ENCODE results near the gene FUCA2. TPM values are rescaled to one million over a fixed set of nuclear protein-coding genes. Genes with fewer than 3 reads are reported as not detected.

FUCA2 gene
- total RNA-seq, 2 donors from 2014 or later: 58.6 to 59.3 TPM

- no peaks in the 10 kb centered on the region for H3K27me3 Mint-ChIP-seq (ENCODE audit: insufficient read depth)
- 89 to 100% methylated on average over 1 to 2 of the region's 2 CpGs for WGBS, 2 experiments (ENCODE audit: insufficient coverage in 1 of 2, insufficient read length in 1 of 2)
- no peaks in the 10 kb centered on the region for H3K9me3 Mint-ChIP-seq
- no peaks in the 10 kb centered on the region for H3K36me3 Mint-ChIP-seq (ENCODE audit: low read depth)
- no peaks in the 10 kb centered on the region for H3K9me3 ChIP-seq (ENCODE audit: control insufficient read depth, low read length)
- DNase-seq: no peak
- H3K4me1 Mint-ChIP-seq: peaks cover 62% of the 10 kb centered on the region
- no peak overlapping the region for H3K9ac ChIP-seq (ENCODE audit: extremely low read depth, low read length, poor library complexity, severe bottlenecking)
- H3K36me3 ChIP-seq (ENCODE audit: control insufficient read depth, insufficient read depth, low read length): no peaks in the 10 kb centered on the region
- H3K4me1 ChIP-seq (ENCODE audit: control insufficient read depth, insufficient read depth, low read length): peaks cover 21% of the 10 kb centered on the region
- H3K4me3 Mint-ChIP-seq: no peak overlapping the region
- no peak overlapping the region for H3K27ac ChIP-seq (ENCODE audit: low read depth, low read length)
- TF ChIP-seq CTCF (conservative IDR thresholded peaks at IDR 0.05): no peak
- no peak overlapping the region for H3K27ac Mint-ChIP-seq
- no peak overlapping the region for H3K4me3 ChIP-seq (ENCODE audit: low read length)
- no peaks in the 10 kb centered on the region for H3K27me3 ChIP-seq (ENCODE audit: control insufficient read depth, insufficient read depth, low read length, poor library complexity, severe bottlenecking)
Measured at GRCh38 chr6:143545165-143545564, 33.6 kb upstream of the FUCA2 start.

DNA sequence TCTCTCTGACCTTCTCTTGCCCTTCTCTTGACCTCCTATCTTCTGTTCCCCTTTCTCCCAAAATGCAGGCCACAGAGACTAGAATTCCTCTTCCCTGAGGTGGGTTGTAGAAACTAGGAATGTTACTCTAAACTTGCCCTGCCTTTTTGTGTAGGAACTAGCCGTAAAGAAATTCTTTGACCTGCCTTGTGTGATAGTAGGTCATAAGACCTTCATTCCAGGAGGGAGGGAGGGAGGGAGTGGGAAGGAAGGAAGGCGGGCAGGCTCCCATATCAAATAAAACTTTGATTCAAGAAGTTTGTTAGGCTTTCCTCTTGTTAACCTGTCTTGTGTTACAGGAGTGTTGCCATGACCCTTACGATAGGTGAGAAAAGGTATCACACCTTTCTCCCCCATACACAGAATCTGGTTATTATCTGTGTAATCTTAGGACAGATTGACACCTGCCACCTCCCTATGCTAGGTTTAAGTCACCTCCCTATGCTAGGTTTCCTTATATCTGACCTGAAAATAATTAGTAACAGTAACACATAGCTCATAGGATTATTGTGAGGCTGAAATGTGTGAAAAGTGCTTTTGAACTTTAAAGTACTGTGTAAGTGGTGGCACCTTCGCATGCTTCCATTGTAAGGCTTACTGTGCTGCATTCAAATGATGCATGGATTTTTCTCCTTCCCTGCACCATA lies 32.6 kb upstream of the FUCA2 start:
- WGBS, 2 experiments (ENCODE audit: insufficient coverage in 1 of 2, insufficient read length in 1 of 2): 74 to 83% methylated on average over 1 to 4 of the region's 4 CpGs
- Histone ChIP-seq H3K4me1 (ENCODE audit: control insufficient read depth, insufficient read depth, low read length) (peaks cover 23% of the 10 kb centered on the region), H3K9ac (ENCODE audit: extremely low read depth, low read length, poor library complexity, severe bottlenecking) (no peak overlapping the region), H3K4me3 (ENCODE audit: low read length) (no peak overlapping the region), H3K9me3 (ENCODE audit: control insufficient read depth, low read length) (no peaks in the 10 kb centered on the region), H3K27me3 (ENCODE audit: control insufficient read depth, insufficient read depth, low read length, poor library complexity, severe bottlenecking) (no peaks in the 10 kb centered on the region), H3K27ac (ENCODE audit: low read depth, low read length) (no peak overlapping the region), H3K36me3 (ENCODE audit: control insufficient read depth, insufficient read depth, low read length) (no peaks in the 10 kb centered on the region)
- no peaks in the 10 kb centered on the region for H3K9me3 Mint-ChIP-seq
- no peak for TF ChIP-seq CTCF (conservative IDR thresholded peaks at IDR 0.05)
- H3K27me3 Mint-ChIP-seq (ENCODE audit: insufficient read depth): peaks cover 9% of the 10 kb centered on the region
- no peak for DNase-seq
- H3K27ac Mint-ChIP-seq: no peak overlapping the region
- no peaks in the 10 kb centered on the region for H3K36me3 Mint-ChIP-seq (ENCODE audit: low read depth)
- H3K4me1 Mint-ChIP-seq: peaks cover 60% of the 10 kb centered on the region
- H3K4me3 Mint-ChIP-seq: no peak overlapping the region

DNA sequence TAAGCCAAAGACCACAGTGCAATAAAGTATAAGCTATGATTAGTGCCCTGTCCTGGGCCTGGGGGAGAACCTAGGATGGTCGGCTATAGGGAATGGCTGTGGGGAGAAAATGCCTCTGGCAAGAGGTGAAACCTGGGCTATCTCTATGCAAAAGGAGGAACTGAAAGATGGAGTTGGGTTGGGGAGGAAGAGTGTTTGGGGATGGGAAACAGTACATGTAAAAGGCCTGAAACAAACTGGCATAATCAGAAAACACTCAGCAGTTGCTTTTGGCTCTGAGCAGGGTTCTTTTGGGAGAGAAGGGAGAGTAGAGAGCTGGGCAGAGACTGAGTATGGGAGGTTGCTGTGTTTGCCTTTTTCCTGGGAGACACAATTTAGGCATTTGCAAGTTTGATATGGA lies 31.9 kb upstream of the FUCA2 start:
- H3K4me3 ChIP-seq (ENCODE audit: low read length): no peak overlapping the region
- no peak for TF ChIP-seq CTCF (conservative IDR thresholded peaks at IDR 0.05)
- Mint-ChIP-seq H3K4me1 (peaks cover 56% of the 10 kb centered on the region), H3K27ac (no peak overlapping the region), H3K4me3 (no peak overlapping the region), H3K27me3 (ENCODE audit: insufficient read depth) (peaks cover 16% of the 10 kb centered on the region), H3K9me3 (no peaks in the 10 kb centered on the region), H3K36me3 (ENCODE audit: low read depth) (no peaks in the 10 kb centered on the region)
- H3K9ac ChIP-seq (ENCODE audit: extremely low read depth, low read length, poor library complexity, severe bottlenecking): no peak overlapping the region
- no peaks in the 10 kb centered on the region for H3K9me3 ChIP-seq (ENCODE audit: control insufficient read depth, low read length)
- 82% methylated on average over 1 of the region's 1 CpG; no CpG with 5 or more reads in 1 of the 2 experiments for WGBS, 2 experiments (ENCODE audit: insufficient coverage in 1 of 2, insufficient read length in 1 of 2)
- H3K4me1 ChIP-seq (ENCODE audit: control insufficient read depth, insufficient read depth, low read length): peaks cover 24% of the 10 kb centered on the region
- H3K27me3 ChIP-seq (ENCODE audit: control insufficient read depth, insufficient read depth, low read length, poor library complexity, severe bottlenecking): peaks cover 3% of the 10 kb centered on the region
- H3K36me3 ChIP-seq (ENCODE audit: control insufficient read depth, insufficient read depth, low read length): no peaks in the 10 kb centered on the region
- no peak overlapping the region for H3K27ac ChIP-seq (ENCODE audit: low read depth, low read length)
- no peak for DNase-seq

Data from endodermal cell (in vitro differentiated cells).